Stimulated activated CD8-positive, alpha-beta memory T cell treated with anti-CD3 and anti-CD28 coated beads, Interleukin-7, amount 100 ng/mL, for 1 hour (primary cell): ENCODE measurements around the gene CLDN25.
"Not testable (repeated sequence)": the region's sequence is repeated elsewhere in the genome, so short reads cannot be mapped to it uniquely, and the experiment has no call there.

Experiments used
- DNase-seq, 2 donors: peaks; one replicate each; pipeline ENCODE4 v3.0.0-alpha.2; 2020; ENCODE audit warnings: low read depth in 2 of 2

The CLDN25 gene

GRCh38 chr11:113779496-113779895 is at the start of gene CLDN25:
Gene CLDN25 (plus strand): TSS chr11:113779796. CDS start chr11:113779796, 0 bp downstream.
- DNase-seq, result no peak

- no peak for DNase-seq
Observed at GRCh38 chr11:113730887-113731726, 48.5 kb upstream of the CLDN25 start.

- no peak for DNase-seq
Observed at GRCh38 chr11:113732092-113732491, 47.5 kb upstream of the CLDN25 start.

GRCh38 chr11:113736323-113736722 is 43.3 kb upstream of the CLDN25 start:
- no peak for DNase-seq

- no peak for DNase-seq
Observed at GRCh38 chr11:113752932-113753331, 26.7 kb upstream of the CLDN25 start.

- no peak for DNase-seq
Observed at GRCh38 chr11:113760241-113760640, 19.4 kb upstream of the CLDN25 start.

- not testable (repeated sequence) for DNase-seq
Observed at GRCh38 chr11:113763040-113763439, 16.6 kb upstream of the CLDN25 start.

- no peak for DNase-seq
Observed at GRCh38 chr11:113764527-113765219, 14.9 kb upstream of the CLDN25 start.

GRCh38 chr11:113771964-113772363 is 7.6 kb upstream of the CLDN25 start:
- no peak for DNase-seq

GRCh38 chr11:113773092-113773415 is 6.5 kb upstream of the CLDN25 start:
- DNase-seq, result no peak

- DNase-seq, result peak; percentile 83 to 88
Observed at GRCh38 chr11:113773416-113774173, 6.0 kb upstream of the CLDN25 start, which contains the start of gene ZW10. Gene ZW10 (minus strand): TSS chr11:113773692. CDS start chr11:113773666, 26 bp downstream.

GRCh38 chr11:113774174-113774503 is 5.5 kb upstream of the CLDN25 start:
- no peak for DNase-seq

- no peak for DNase-seq
Observed at GRCh38 chr11:113778111-113778910, 1.3 kb upstream of the CLDN25 start.

GRCh38 chr11:113781682-113782081 is 2.1 kb downstream of the CLDN25 start:
- no peak for DNase-seq

- DNase-seq, result no peak
Observed at GRCh38 chr11:113782134-113782533, 2.5 kb downstream of the CLDN25 start.

GRCh38 chr11:113789016-113789415 is 9.4 kb downstream of the CLDN25 start:
- DNase-seq, result not testable (repeated sequence)

- no peak for DNase-seq
Observed at GRCh38 chr11:113789675-113790320, 10.2 kb downstream of the CLDN25 start.

- no peak for DNase-seq
Observed at GRCh38 chr11:113796663-113797259, 17.2 kb downstream of the CLDN25 start.

GRCh38 chr11:113802621-113803020 is 23.0 kb downstream of the CLDN25 start:
- DNase-seq, result no peak

- DNase-seq, result no peak
Observed at GRCh38 chr11:113805640-113806039, 26.0 kb downstream of the CLDN25 start.

- no peak for DNase-seq
Observed at GRCh38 chr11:113806406-113806805, 26.8 kb downstream of the CLDN25 start.
